Occipital lobe (tissue), 2 donors: Measurements from ENCODE around the gene CLUH. TPM values are rescaled to one million over a fixed set of nuclear protein-coding genes. Genes with fewer than 3 reads are reported as not detected.

Source experiments
- DNase-seq: peaks from one replicate; lab custom pipeline; 2025; lab: John Stamatoyannopoulos, UW
- total RNA-seq: library from RNA; depleted of rRNA; stranded (reverse); fragments of >200 nt; gene quantifications from one replicate; pipeline ENCODE4 v1.2.3, GENCODE V29; 2014

Gene CLUH
- total RNA-seq, 1 donor from 2014 or later: 17.5 TPM

GRCh38 chr17:2722611-2723010, 11.0 kb upstream of the CLUH start:
- no peak for DNase-seq

DNA sequence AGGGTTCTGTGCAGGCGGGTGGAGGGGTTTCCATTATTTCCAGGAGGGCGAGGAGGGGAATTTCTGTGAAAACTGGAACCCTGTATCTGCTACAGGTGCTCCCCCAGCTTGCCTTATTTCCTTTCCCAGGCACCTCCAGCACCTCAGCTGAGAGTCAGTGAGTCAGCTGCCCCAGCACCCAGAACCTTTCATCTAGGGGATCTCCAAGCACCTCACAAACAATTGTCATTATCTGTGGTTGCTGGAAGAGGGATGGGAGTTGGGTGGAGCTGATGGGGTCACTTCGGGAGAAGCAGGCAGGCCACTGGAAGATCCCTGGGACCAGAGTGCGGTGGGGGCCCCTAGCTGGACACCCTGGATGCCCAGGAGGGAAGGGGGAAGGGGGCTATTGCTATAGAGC, 10.0 kb upstream of the CLUH start:
- no peak for DNase-seq

GRCh38 chr17:2719861-2720260, 8.3 kb upstream of the CLUH start:
- DNase-seq: no peak

DNA sequence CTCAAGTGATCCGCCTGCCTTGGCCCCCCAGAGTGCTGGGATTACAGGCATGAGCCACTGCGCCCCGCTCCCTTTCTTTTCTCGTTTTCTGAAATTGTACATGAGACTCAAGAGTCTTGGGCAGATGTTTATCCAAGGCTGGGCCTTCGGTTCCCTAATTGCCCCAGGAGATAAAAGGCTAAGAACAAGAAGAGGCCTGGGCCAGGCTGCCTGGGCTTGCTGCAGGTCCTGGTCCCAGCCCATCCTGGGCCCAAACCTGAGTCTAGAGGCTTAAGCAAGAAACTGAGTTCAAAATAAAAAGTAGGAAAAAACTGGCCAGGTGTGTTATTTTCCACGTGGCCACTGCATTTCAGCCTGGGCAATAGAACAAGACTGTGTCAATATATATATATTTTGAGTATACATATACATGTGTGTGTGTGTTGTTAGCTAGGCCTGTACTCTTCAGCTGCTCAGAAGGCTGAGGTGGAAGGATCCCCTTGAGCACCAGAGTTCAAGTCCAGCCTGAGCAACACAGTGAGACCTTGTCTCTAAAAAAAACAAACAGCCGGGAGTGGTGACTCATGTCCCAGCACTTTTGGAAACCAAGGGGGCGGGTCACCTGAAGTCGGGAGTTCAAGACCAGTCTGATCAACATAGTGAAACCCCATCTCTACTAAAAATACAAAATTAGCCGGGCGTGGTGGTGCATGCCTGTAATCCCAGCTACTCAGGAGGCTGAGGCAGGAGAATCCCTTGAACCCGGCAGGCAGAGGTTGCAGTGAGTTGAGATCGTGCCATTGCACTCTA, 6.8 kb upstream of the CLUH start:
- DNase-seq: no peak

DNA sequence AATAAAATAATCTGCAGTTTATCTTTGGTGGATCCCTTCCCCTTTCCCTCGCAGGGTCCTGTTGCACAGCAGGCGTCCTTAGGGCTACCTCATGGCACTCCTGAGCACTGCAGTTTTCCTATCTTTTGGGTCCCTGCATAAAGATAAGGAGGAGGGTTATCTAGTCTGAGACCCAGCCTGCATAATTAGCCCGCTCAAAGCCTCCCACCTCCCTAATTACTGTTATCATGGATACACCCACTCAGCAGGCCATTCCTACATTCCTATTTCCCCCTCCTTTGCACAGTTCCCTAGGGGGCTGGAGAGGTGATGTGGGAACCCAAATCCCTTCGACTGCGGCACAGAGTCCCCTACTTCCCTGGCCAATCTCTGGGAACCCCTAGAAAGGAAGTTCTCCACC, 5.1 kb upstream of the CLUH start:
- no peak for DNase-seq

DNA sequence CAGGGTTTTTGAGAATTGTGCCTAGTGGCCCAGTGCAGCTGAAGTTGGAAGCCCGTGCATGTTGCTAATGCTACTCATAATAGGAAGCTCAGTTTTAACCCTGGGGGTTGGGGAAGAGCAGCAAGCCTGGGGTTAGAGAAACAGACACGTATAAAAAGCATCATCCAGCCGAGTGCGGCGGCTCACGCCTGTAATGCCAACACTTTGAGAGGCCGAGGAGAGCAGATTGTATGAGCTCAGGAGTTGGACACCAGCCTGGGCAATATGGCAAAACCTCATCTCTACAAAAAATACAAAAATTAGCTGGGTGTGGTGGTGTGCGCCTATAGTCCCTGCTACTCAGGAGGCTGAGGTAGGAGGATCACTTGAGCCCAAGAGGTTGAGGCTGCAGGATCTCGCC, 2.3 kb upstream of the CLUH start:
- DNase-seq: no peak

- no peak for DNase-seq
These were observed 908 bp upstream of the CLUH start for GRCh38 chr17:2712300-2713043.

DNA sequence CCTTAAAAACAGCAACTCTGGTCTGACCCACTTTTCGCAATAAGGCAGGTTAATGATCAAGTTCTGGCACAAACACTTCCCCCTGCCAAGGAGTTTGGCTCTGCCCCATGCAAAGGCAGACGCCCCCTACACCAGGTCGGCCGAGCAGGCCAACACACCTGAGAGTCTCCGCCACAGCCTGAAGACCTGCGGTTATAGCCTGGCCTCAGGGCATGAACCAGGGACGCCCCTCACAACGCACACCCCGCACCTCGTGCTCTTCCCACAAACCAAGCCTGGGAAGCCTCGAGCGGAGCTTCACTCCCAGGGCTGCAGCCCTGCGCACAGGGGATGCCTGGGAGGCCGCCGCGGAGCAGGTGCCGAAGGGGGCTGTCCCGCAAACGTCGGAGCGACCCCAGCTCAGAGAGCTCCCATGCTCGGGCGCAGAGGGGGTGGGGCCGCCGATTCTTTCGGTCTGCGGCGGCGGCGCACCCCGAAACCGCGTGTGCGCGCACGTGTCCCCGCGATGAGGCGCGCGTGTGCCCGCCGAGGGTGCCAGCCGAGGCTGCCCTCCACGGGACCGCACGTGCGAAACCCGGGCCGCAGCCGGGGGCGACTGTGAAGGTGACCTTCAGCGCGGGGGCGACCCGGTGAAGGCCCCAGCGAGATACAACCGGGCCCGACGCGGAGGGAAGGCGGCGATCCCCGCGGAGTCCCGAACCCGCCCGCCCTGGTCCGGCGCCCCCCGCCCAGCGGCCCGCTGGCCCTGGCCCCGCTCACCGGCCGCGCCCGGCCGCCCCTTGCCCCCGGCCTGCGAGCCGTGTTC, 559 bp downstream of the CLUH start:
- no peak for DNase-seq

GRCh38 chr17:2710071-2710802, 1.3 kb downstream of the CLUH start:
- no peak for DNase-seq

GRCh38 chr17:2709183-2709661, 2.3 kb downstream of the CLUH start:
- DNase-seq: no peak

- DNase-seq: no peak
These were observed 2.9 kb downstream of the CLUH start for GRCh38 chr17:2708585-2709182.

DNA sequence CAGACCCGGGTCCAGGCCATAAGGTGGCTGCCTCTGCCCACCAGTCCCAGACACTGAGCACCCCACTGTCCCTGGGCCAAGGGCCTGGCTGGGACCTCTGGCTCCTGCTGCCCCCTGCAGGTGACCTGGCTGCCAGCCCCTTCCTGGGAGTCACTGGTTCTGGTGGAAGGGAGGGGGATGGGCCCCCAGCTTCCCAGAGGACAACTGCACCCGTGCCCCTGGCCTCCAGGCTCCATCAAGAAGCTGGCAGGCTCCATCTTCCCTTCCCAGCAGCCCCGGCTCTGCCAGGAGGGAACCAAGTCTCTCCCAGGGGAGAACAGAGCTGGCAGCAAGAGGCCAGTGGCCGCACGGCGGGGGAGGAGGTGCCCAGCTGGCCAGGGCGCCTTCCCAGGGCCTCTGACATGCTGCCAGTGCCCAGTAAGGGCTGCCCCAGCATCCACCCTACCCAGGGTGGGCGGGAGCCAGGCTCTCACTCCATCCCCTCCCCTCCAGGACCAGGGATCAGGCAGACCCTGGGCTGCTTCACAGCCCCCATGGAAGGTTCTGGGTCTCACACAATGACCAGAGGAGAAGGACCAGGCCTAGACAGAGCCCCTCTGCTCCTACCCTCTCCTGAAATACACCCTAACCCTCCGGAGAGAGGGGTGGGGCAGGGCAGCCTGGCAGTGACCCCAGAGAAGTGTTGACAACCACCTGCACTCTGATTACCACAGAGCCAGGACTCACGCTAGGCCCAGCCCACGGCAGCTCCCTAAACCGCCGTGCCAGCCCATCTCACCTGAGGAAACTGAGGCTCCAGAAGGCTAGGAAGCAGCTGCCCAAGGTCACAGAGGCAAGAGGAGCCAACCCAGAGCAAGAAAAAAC, 3.6 kb downstream of the CLUH start:
- peak; percentile 42 for DNase-seq

DNA sequence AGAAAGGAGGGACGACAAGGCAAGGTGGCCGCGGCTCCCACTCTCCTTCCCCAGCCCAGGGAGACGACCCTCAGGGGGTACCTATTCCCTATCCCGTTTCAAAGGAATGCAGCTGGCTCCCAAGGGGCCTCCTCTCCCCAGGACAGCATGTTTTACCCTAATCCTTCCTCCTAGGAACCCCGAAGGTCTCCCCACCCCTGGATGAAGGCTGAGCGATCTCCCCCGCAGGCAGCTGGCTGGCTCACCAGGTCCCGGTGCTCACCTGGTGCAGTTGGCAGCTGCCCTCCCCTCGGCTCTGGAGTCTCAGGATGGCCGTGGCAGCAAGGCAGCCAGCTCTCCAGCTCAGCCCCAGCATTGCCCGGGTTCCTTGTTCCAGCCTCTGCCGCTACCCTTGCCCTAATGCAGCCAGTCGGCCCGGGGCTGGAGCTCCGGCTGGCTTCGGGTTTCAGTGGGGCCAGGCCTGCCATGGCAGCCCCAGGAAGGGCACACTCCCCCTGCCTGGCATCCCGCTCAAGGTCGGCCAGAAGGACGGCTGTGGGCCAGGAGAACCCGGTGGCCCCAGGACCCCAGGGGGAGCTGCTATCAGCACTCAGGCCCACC, 4.6 kb downstream of the CLUH start:
- DNase-seq: no peak

DNA sequence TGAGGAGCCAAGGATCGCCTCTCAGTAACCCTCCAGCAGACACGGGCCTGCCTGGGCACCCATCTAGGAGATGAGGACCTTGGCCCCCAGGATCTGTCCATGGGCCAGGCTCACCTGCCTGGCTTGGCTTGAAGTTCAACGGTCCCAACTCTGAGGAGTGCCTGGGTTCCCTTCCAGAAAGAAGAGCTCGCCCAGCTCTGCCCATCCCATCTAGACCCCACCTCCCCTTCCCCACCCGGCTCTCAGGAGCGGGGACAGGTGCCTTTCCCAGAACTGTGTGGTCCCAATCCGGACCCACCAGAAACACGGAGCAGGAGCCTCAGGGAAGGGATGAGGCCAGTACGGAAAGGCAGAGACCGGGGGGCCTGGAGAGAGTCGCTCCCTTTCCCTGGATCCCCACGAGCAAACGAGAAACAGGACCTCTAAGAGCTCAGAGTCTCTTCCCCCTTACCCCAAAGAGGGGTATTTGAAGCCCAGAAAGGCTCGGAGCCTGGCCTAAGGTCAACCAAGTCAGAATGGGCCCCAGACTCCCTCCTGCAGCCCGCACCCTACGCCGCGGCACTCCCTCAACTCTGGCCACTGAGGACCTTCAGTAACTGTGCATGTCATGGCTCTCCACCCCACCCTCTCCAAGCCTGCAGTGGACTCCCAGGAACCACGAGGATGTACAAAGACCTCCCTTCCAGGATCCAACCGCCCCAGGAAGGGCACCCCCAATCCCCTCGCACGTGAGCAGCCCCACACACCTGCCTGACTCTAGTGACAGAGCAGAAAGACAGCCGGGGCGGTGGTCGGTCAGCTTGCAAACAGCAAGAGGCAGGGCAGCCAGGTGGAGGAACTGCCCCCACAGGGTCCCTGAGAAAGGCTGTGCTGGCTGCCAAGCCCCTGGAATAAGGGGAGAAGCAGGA, 5.4 kb downstream of the CLUH start:
- DNase-seq: no peak

- DNase-seq: no peak
These were observed 6.3 kb downstream of the CLUH start for GRCh38 chr17:2705263-2705662.

GRCh38 chr17:2704890-2705248, 6.7 kb downstream of the CLUH start:
- DNase-seq: no peak

- DNase-seq: no peak
These were observed 7.3 kb downstream of the CLUH start for GRCh38 chr17:2704031-2704889.

- DNase-seq: no peak
These were observed 8.0 kb downstream of the CLUH start for GRCh38 chr17:2703606-2704005.
